MM.1S (cell line): ENCODE measurements around the gene DNAJB8.

Experiments
- CTCF ChIP-seq: fragments of 300-600 bp; sonication (generic); IDR thresholded peaks from 2 replicates; pipeline ENCODE4 v1.5.1; 2016; ENCODE audit warnings: antibody characterized with exemption, low read length, mixed read lengths
- EZH2 ChIP-seq: fragments of 300-600 bp; sonication (generic); optimal IDR thresholded peaks from 2 replicates; pipeline ENCODE3; 2017; ENCODE audit warnings: low read depth, mild to moderate bottlenecking, antibody characterized with exemption, low read length, mixed read lengths
- EZH2phosphoT487 ChIP-seq: fragments of 300-600 bp; sonication (generic); IDR thresholded peaks from 2 replicates; pipeline ENCODE4 v1.6.1; 2018; ENCODE audit warnings: antibody characterized with exemption, low read length

GRCh38 chr3:128439226-128439625, 27.5 kb downstream of the DNAJB8 start:
- TF ChIP-seq CTCF: no peak
- no peak for TF ChIP-seq EZH2
- no peak for TF ChIP-seq EZH2phosphoT487
